SK-N-SH treated with all-trans-retinoic acid at 6 μM for 48 hours (cell line): ENCODE data around the gene CBY1.

Experiments used
- CSDC2 ChIP-seq: fragments of 250-450 bp; sonication (Bioruptor Pico); IDR thresholded peaks from 2 replicates; pipeline ENCODE4 v1.5.0; 2020; ENCODE audit warnings: mild to moderate bottlenecking, moderate library complexity
- ISL1 ChIP-seq: fragments of 250-450 bp; sonication (Bioruptor Pico); IDR thresholded peaks from 2 replicates; pipeline ENCODE4 v2.1.2; 2022; ENCODE audit warnings: mild to moderate bottlenecking, moderate library complexity
- PPARA ChIP-seq: fragments of 250-450 bp; sonication (Bioruptor Pico); IDR thresholded peaks from 2 replicates; pipeline ENCODE4 v1.5.0; 2020; ENCODE audit warnings: mild to moderate bottlenecking, borderline replicate concordance
- TCF4 ChIP-seq: fragments of 250-450 bp; sonication (Bioruptor Pico); IDR thresholded peaks from 2 replicates; pipeline ENCODE4 v1.8.0; 2021; ENCODE audit warnings: mild to moderate bottlenecking, moderate library complexity, borderline replicate concordance
- TOX ChIP-seq: fragments of 250-450 bp; sonication (Bioruptor Pico); IDR thresholded peaks from 2 replicates; pipeline ENCODE4 v1.8.0; 2021; ENCODE audit warnings: mild to moderate bottlenecking, moderate library complexity, borderline replicate concordance
- ZNF565 ChIP-seq: fragments of 450-650 bp; formaldehyde crosslinking; conservative IDR thresholded peaks from 2 replicates; pipeline ENCODE4 v1.5.0; 2020; ENCODE audit warnings: low read depth, mild to moderate bottlenecking, moderate library complexity
- TF ChIP-seq, protein P1 (sequence below): fragments of 250-450 bp; sonication (Bioruptor Pico); IDR thresholded peaks from 2 replicates; pipeline ENCODE4 v1.8.0; 2020; ENCODE audit warnings: mild to moderate bottlenecking, moderate library complexity, borderline replicate concordance
- TF ChIP-seq, protein P2 (sequence below): fragments of 250-450 bp; sonication (Bioruptor Pico); IDR thresholded peaks from 2 replicates; pipeline ENCODE4 v1.5.1; 2021; ENCODE audit warnings: mild to moderate bottlenecking, moderate library complexity

DNA sequence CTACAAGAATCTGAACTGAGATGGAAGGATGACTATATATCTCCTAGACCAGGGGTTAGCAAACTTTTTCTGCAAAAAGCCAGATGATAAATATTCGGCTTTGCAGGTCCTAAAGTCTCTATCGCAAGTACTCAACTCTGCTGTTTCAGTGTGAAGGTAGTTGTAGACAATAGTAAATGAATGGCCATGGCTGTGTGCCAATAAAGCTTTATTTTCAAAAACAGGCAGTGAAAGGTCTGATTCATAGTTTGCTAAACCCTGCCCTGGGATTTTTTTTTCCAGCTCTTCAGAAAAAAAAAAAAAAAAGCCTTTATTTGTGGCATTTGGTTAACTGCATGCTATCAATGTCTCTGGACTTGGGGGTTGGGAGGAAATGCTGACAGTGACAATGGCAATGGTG, 37.8 kb upstream of the CBY1 start:
- TF ChIP-seq CSDC2 (CRISPR knock-in tag), result no peak
- TF ChIP-seq PPARA (CRISPR knock-in tag), result no peak
- TF ChIP-seq, protein P1, sequence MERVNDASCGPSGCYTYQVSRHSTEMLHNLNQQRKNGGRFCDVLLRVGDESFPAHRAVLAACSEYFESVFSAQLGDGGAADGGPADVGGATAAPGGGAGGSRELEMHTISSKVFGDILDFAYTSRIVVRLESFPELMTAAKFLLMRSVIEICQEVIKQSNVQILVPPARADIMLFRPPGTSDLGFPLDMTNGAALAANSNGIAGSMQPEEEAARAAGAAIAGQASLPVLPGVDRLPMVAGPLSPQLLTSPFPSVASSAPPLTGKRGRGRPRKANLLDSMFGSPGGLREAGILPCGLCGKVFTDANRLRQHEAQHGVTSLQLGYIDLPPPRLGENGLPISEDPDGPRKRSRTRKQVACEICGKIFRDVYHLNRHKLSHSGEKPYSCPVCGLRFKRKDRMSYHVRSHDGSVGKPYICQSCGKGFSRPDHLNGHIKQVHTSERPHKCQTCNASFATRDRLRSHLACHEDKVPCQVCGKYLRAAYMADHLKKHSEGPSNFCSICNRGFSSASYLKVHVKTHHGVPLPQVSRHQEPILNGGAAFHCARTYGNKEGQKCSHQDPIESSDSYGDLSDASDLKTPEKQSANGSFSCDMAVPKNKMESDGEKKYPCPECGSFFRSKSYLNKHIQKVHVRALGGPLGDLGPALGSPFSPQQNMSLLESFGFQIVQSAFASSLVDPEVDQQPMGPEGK (CRISPR knock-in tag), result no peak
- no peak for TF ChIP-seq ZNF565 (CRISPR knock-in tag)
- no peak for TF ChIP-seq TOX (CRISPR knock-in tag)
- TF ChIP-seq ISL1 (CRISPR knock-in tag), result no peak
- no peak for TF ChIP-seq TCF4
- TF ChIP-seq, protein P2, sequence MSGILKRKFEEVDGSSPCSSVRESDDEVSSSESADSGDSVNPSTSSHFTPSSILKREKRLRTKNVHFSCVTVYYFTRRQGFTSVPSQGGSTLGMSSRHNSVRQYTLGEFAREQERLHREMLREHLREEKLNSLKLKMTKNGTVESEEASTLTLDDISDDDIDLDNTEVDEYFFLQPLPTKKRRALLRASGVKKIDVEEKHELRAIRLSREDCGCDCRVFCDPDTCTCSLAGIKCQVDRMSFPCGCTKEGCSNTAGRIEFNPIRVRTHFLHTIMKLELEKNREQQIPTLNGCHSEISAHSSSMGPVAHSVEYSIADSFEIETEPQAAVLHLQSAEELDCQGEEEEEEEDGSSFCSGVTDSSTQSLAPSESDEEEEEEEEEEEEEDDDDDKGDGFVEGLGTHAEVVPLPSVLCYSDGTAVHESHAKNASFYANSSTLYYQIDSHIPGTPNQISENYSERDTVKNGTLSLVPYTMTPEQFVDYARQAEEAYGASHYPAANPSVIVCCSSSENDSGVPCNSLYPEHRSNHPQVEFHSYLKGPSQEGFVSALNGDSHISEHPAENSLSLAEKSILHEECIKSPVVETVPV (CRISPR knock-in tag), result no peak
